ENCODE data around the gene FLVCR2.
"Not testable (repeated sequence)": the region's sequence is repeated elsewhere in the genome, so short reads cannot be mapped to it uniquely, and the experiment has no call there.

Gene FLVCR2

GRCh38 chr14:75675265-75675960, 97.0 kb downstream of the FLVCR2 start:
- in situ Hi-C loops (cut with HindIII; ENCODE audit: low pct_ligation_motif_present, low pct_unique_long_range_greater_than_20kb, low sequenced_read_pairs) = no loop called here
- no peak for DNase-seq

DNA sequence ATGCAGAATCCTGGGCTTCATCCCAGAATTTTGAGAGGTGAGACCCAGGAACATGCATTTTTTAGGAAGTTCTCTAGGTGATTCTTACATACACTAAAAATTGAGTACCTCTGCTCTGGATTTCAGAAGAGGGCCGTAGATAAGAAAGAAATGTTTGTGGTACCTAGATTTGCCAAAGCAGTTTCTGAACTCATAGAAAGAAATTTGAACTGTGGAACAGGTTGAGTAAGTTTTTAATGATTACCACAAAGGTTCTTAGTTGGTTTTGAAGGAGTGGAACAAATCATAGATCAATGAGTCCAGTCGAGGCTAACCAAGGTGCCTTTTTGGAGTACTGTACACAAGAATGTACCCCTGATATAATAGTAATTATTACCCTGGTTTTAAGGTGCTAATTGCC, 107.5 kb downstream of the FLVCR2 start:
- in situ Hi-C loops (cut with HindIII; ENCODE audit: low pct_ligation_motif_present, low pct_unique_long_range_greater_than_20kb, low sequenced_read_pairs) = no loop called here
- DNase-seq = no peak

- in situ Hi-C loops (cut with HindIII; ENCODE audit: low pct_ligation_motif_present, low pct_unique_long_range_greater_than_20kb, low sequenced_read_pairs) = no loop called here
- no peak for DNase-seq
Observed at GRCh38 chr14:75689012-75689411, 110.6 kb downstream of the FLVCR2 start.

GRCh38 chr14:75690010-75690409, 111.6 kb downstream of the FLVCR2 start:
- no peak for DNase-seq
- in situ Hi-C loops (cut with HindIII; ENCODE audit: low pct_ligation_motif_present, low pct_unique_long_range_greater_than_20kb, low sequenced_read_pairs) = no loop called here

DNA sequence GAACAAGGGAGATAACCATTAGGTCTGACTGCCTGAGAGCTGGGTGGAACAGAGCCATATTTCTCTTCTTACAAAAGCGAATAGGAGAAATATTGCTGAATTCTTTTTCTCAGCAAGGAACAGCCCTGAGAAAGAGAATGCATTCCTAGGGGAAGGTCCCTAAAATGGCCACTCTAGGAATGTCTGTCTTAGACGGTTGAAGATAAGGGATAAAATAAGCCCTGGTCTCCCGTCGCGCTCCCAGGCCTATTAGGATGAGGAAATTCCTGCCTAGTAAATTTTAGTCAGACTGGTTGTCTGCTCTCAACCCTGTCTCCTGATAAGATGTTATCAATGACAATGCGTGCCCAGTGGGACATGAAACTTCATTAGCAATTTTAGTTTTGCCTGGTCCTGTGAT, 116.6 kb downstream of the FLVCR2 start:
- DNase-seq; in situ Hi-C loops (cut with HindIII; ENCODE audit: low pct_ligation_motif_present, low pct_unique_long_range_greater_than_20kb, low sequenced_read_pairs): not testable (repeated sequence)

DNA sequence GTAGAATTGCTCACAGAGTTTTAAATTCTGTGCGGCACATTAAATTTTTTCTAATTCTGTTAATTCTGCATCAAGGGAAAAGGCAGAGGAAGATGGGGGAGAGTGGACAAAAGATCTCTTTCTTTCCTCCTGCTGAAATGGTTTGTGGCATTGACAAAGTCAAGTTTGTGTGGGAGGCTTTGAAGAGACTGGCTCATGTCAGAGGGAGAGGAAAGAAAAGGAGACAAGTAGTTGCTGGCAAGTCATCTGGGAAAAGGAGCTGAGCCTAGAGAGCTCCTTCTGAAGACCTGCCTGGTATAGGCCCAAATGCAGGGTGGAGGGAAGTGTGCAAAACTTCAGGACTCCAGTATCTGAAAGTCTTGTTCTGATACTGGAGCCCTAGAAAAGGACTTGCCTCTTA, 119.0 kb downstream of the FLVCR2 start:
- no peak for DNase-seq
- in situ Hi-C loops (cut with HindIII; ENCODE audit: low pct_ligation_motif_present, low pct_unique_long_range_greater_than_20kb, low sequenced_read_pairs) = no loop called here

All from ACHN (cell line).